HepG2 (cell line): ENCODE measurements around the gene TRAF5. TPM values are rescaled to one million over a fixed set of nuclear protein-coding genes. Genes with fewer than 3 reads are reported as not detected.
A peak's percentile ranks its signal among the peaks of the same experiment; 100 is the strongest.

Experiments used
- GLI4 ChIP-seq: sonication (generic); formaldehyde crosslinking; IDR thresholded peaks from 2 replicates; pipeline ENCODE4 v1.5.1; 2020; ENCODE audit warnings: missing genetic modification reagents, mild to moderate bottlenecking, moderate library complexity, borderline replicate concordance
- HMG20A ChIP-seq: IDR thresholded peaks from 2 replicates; pipeline ENCODE4 v1.6.1; 2016; ENCODE audit warnings: borderline replicate concordance
- KLF12 ChIP-seq: sonication (generic); formaldehyde crosslinking; IDR thresholded peaks from 2 replicates; pipeline ENCODE4 v1.4.0; 2020; ENCODE audit warnings: missing genetic modification reagents, borderline replicate concordance
- MED8 ChIP-seq: sonication (generic); formaldehyde crosslinking; IDR thresholded peaks from 2 replicates; pipeline ENCODE4 v1.8.1; 2023; ENCODE audit warnings: mild to moderate bottlenecking, missing genetic modification reagents; ENCODE audit not compliant: insufficient replicate concordance
- NCOR1 ChIP-seq: fragments of 200-600 bp; sonication (generic); IDR thresholded peaks from 2 replicates; pipeline ENCODE4 v1.7.0; 2017; ENCODE audit warnings: antibody characterized with exemption, low read length, borderline replicate concordance
- NFE2L1 ChIP-seq: sonication (generic); formaldehyde crosslinking; IDR thresholded peaks from 2 replicates; pipeline ENCODE4 v1.4.0; 2020; ENCODE audit warnings: missing genetic modification reagents, mild to moderate bottlenecking, borderline replicate concordance
- RAD21 ChIP-seq: fragments of 450-650 bp; formaldehyde crosslinking; IDR thresholded peaks from 2 replicates; pipeline ENCODE4 v1.5.0; 2020; ENCODE audit warnings: mild to moderate bottlenecking
- SNAI1 ChIP-seq: sonication (generic); formaldehyde crosslinking; IDR thresholded peaks from 2 replicates; pipeline ENCODE4 v1.5.0; 2020; ENCODE audit warnings: mild to moderate bottlenecking, missing genetic modification reagents, borderline replicate concordance
- SOX13 ChIP-seq, 3 experiments: fragments of 450-650 bp in 1 of 3; sonication (generic) in 1 of 3; formaldehyde crosslinking in 1 of 3; IDR thresholded peaks in 2 of 3; conservative IDR thresholded peaks in 1 of 3; 2 replicates each; pipeline versions ENCODE4 v1.5.0 to v1.6.1; 2016 to 2020; ENCODE audit warnings: antibody characterized with exemption in 1 of 3, mild to moderate bottlenecking in 1 of 3, missing compliant biosample characterization in 1 of 3, missing genetic modification reagents in 1 of 3, moderate library complexity in 1 of 3
- TOE1 ChIP-seq: sonication (generic); formaldehyde crosslinking; IDR thresholded peaks from 2 replicates; pipeline ENCODE4 v1.4.0; 2020; ENCODE audit warnings: mild to moderate bottlenecking, missing genetic modification reagents
- XRCC5 ChIP-seq: fragments of 200-400 bp; formaldehyde crosslinking; optimal IDR thresholded peaks from 2 replicates; pipeline ENCODE3; 2017; ENCODE audit warnings: mild to moderate bottlenecking, low read length
- ZBTB37 ChIP-seq: sonication (generic); formaldehyde crosslinking; IDR thresholded peaks from 2 replicates; pipeline ENCODE4 v1.4.0; 2020; ENCODE audit warnings: mild to moderate bottlenecking, missing genetic modification reagents
- ZFP41 ChIP-seq: sonication (generic); formaldehyde crosslinking; IDR thresholded peaks from 2 replicates; pipeline ENCODE4 v1.4.0; 2020; ENCODE audit warnings: mild to moderate bottlenecking, missing genetic modification reagents, borderline replicate concordance
- ZNF12 ChIP-seq: sonication (generic); formaldehyde crosslinking; IDR thresholded peaks from 2 replicates; pipeline ENCODE4 v1.5.0; 2020; ENCODE audit warnings: missing genetic modification reagents
- ZNF3 ChIP-seq: IDR thresholded peaks from 2 replicates; pipeline ENCODE4 v1.7.0; 2017; ENCODE audit warnings: inconsistent platforms
- ZNF7 ChIP-seq: IDR thresholded peaks from 2 replicates; pipeline ENCODE4 v1.6.1; 2016; ENCODE audit warnings: missing biosample characterization, missing genetic modification reagents
- ZNF777 ChIP-seq: sonication (generic); formaldehyde crosslinking; IDR thresholded peaks from 2 replicates; pipeline ENCODE4 v1.4.0; 2020; ENCODE audit warnings: missing genetic modification reagents
- ZNF781 ChIP-seq: sonication (generic); formaldehyde crosslinking; IDR thresholded peaks from 2 replicates; pipeline ENCODE4 v1.5.1; 2020; ENCODE audit warnings: borderline replicate concordance, mild to moderate bottlenecking, missing genetic modification reagents; ENCODE audit errors: not compliant biosample characterization
- ZNF790 ChIP-seq: sonication (generic); formaldehyde crosslinking; IDR thresholded peaks from 2 replicates; pipeline ENCODE4 v1.8.0; 2022; ENCODE audit warnings: missing genetic modification reagents, mild to moderate bottlenecking, borderline replicate concordance
- polyA plus RNA-seq, 8 experiments: library from polyadenylated mRNA; depleted of rRNA in 3 of 8; stranded (reverse) in 7 of 8; unstranded in 1 of 8; fragments of >200 nt; fragmentation: Illumina TruSeq in 4 of 8; extraction: Trizol in 4 of 8; gene quantifications; 2 replicates each; pipeline versions ENCODE4 v1.2.1 to v1.2.3, GENCODE V29; 2011 to 2016; ENCODE audit warnings: low read depth in 4 of 8, missing spikeins in 1 of 8, mixed read lengths in 1 of 8; ENCODE audit not compliant: insufficient read depth in 1 of 8
- total RNA-seq, 5 experiments: library from RNA; depleted of rRNA; stranded (reverse); fragments of >200 nt; fragmentation: Illumina TruSeq; extraction: Trizol; gene quantifications; 2 replicates each; pipeline ENCODE4 v1.2.3, GENCODE V29; 2016; ENCODE audit warnings: low read depth in 1 of 5
- TF ChIP-seq, protein P1 (sequence below): sonication (generic); formaldehyde crosslinking; IDR thresholded peaks from 2 replicates; pipeline ENCODE4 v1.4.0; 2020; ENCODE audit warnings: low read depth, missing genetic modification reagents
- TF ChIP-seq, protein P2 (sequence below): IDR thresholded peaks from 2 replicates; pipeline ENCODE4 v1.6.1; 2012; ENCODE audit warnings: low read length, improper control_type of control experiment

TRAF5 gene
- total and polyA plus RNA-seq, 2 of the 13 experiments (the other 11 are each of a cell fraction or from before 2014, with no cell fraction given), result 0.27 to 1.6 TPM

DNA sequence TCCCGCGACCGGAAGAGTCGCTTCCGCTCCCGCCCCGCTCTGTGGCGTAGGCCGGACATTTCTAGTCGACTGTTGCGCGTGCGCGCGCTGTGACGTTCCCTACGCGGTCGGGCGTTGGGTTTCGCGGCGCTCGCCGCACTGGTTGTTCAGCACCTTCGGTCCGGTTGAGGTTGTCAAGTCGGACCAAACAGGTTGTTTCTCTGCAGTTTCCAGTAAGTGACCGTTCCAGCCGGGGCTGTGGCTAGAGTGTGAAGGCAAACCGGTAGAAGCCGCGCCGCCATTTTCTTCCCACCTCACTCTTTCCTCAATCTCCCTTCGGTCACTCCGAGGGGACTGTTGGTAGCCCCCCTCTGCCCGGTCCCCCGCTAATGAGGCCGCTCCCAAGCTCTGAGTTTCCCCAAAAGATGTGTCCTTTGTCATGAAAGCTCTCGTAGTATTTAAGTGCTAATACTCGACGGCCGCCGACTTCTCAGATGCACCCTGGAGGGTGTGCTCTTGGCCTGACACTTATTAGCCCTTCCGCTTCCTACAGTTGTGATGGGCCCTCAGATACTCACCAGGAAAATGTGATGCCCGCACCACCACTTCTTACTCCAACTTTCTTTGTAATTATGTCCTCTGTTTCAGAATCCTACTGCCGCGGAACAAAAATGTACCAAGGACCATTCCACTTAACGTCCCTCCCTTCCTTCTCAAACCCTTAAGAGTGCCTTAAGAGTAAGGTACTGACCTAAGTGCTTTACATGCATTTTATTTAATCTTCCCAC is 56.3 kb downstream of the TRAF5 start (continued):
- TF ChIP-seq, protein P1, sequence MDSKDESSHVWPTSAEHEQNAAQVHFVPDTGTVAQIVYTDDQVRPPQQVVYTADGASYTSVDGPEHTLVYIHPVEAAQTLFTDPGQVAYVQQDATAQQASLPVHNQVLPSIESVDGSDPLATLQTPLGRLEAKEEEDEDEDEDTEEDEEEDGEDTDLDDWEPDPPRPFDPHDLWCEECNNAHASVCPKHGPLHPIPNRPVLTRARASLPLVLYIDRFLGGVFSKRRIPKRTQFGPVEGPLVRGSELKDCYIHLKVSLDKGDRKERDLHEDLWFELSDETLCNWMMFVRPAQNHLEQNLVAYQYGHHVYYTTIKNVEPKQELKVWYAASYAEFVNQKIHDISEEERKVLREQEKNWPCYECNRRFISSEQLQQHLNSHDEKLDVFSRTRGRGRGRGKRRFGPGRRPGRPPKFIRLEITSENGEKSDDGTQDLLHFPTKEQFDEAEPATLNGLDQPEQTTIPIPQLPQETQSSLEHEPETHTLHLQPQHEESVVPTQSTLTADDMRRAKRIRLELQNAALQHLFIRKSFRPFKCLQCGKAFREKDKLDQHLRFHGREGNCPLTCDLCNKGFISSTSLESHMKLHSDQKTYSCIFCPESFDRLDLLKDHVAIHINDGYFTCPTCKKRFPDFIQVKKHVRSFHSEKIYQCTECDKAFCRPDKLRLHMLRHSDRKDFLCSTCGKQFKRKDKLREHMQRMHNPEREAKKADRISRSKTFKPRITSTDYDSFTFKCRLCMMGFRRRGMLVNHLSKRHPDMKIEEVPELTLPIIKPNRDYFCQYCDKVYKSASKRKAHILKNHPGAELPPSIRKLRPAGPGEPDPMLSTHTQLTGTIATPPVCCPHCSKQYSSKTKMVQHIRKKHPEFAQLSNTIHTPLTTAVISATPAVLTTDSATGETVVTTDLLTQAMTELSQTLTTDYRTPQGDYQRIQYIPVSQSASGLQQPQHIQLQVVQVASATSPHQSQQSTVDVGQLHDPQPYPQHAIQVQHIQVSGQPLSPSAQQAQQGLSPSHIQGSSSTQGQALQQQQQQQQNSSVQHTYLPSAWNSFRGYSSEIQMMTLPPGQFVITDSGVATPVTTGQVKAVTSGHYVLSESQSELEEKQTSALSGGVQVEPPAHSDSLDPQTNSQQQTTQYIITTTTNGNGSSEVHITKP, result 0 out of 2 replicates have a peak, but pooled peaks have one; percentile 4
- TF ChIP-seq ZNF790 (CRISPR knock-in tag) (no peak), RAD21 (no peak; the same call in 1 of the 2 replicates), TOE1 (no peak), HMG20A (CRISPR knock-in tag) (no peak), ZNF777 (CRISPR knock-in tag) (peak; percentile 92), NCOR1 (no peak), ZNF3 (CRISPR knock-in tag) (no peak), GLI4 (CRISPR knock-in tag) (peak; percentile 69; the same call in 1 of the 2 replicates), ZNF12 (CRISPR knock-in tag) (peak; percentile 74), KLF12 (CRISPR knock-in tag) (peak; percentile 77; the same call in 1 of the 2 replicates), MED8 (CRISPR knock-in tag) (no peak), XRCC5 (peak; percentile 29), ZFP41 (CRISPR knock-in tag) (no peak), ZNF781 (CRISPR knock-in tag) (no peak), SNAI1 (CRISPR knock-in tag) (no peak), ZBTB37 (CRISPR knock-in tag) (no peak), NFE2L1 (CRISPR knock-in tag) (no peak), SOX13 (IDR thresholded peaks at IDR 0.05) (no peak), SOX13 (CRISPR knock-in tag; conservative IDR thresholded peaks at IDR 0.05 in 1 of 2, IDR thresholded peaks at IDR 0.05 in 1 of 2) (no peak; a peak in 1 of 4 replicates), ZNF7 (CRISPR knock-in tag) (no peak)
- TF ChIP-seq, protein P2, sequence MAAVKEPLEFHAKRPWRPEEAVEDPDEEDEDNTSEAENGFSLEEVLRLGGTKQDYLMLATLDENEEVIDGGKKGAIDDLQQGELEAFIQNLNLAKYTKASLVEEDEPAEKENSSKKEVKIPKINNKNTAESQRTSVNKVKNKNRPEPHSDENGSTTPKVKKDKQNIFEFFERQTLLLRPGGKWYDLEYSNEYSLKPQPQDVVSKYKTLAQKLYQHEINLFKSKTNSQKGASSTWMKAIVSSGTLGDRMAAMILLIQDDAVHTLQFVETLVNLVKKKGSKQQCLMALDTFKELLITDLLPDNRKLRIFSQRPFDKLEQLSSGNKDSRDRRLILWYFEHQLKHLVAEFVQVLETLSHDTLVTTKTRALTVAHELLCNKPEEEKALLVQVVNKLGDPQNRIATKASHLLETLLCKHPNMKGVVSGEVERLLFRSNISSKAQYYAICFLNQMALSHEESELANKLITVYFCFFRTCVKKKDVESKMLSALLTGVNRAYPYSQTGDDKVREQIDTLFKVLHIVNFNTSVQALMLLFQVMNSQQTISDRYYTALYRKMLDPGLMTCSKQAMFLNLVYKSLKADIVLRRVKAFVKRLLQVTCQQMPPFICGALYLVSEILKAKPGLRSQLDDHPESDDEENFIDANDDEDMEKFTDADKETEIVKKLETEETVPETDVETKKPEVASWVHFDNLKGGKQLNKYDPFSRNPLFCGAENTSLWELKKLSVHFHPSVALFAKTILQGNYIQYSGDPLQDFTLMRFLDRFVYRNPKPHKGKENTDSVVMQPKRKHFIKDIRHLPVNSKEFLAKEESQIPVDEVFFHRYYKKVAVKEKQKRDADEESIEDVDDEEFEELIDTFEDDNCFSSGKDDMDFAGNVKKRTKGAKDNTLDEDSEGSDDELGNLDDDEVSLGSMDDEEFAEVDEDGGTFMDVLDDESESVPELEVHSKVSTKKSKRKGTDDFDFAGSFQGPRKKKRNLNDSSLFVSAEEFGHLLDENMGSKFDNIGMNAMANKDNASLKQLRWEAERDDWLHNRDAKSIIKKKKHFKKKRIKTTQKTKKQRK, result no peak
